HG03469 (cell line): ENCODE data around the gene CNTNAP2.

ENCODE experiments used
- ATAC-seq: cut with Tn5 transposase; IDR thresholded peaks from one replicate; pipeline ENCODE4 v1.9.1; 2021; ENCODE audit warnings: mild to moderate bottlenecking, moderate library complexity, moderate number of reproducible peaks; ENCODE audit not compliant: unreplicated experiment

The CNTNAP2 gene

DNA sequence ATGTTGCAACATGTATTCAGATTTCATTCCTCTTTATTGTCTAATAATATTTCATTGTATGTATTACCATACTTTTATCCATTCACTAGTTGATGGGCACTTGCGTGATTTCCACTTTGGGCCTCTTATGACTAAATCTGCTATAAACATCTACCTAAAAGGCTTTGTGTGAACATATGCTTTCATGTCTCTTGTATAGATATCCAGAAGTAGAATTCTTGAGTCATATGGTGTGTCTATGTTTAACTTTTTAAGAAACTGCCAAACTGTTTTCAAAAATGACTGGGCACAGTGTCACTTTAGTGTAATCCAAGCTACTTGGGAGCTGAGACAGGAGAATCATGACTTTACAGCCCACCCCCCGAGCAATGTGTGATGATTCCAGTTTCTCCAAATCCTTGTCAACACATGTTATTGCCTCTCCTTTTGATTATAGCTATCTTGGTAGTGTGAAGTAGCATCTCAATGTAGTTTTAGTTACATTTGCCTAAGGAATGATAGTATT, 1855.1 kb downstream of the CNTNAP2 start:
- no peak for ATAC-seq

DNA sequence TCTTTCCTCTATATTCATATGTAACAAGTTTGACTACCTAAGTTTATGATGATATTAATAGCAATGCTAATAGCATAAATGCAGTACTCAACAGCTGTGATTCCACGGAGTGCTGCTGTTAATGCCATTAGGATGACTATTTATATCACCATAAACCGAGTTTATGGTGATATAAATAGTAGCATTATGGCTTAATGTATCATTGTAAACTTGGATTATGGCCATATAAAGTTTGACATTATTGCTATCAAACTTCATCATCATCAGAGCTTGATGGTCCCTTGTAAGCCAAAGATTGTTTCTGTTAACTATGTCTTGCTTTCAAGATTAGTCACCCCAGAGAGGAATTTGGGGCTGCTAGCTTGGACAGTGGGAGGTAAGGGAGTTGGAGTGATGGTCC, 1861.6 kb downstream of the CNTNAP2 start:
- ATAC-seq: no peak

DNA sequence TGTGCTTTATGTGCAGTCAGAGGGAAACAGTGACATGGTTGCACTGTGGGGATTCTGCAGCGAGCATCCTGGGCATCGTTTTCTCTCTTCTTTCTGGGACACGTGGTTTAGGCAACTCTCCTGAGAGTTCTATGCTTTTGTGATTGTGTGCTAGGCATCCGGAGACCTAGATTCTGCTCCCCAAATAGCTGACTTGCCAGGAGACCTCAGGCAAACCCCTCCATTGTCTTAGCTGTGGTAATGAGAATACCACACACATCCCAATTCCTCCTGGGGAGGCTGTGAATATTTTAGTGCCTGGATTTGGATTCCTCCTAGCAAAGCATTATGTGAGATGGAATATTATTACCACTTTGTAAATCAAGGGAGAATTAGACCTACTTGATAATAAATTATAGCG, 1862.0 kb downstream of the CNTNAP2 start:
- no peak for ATAC-seq

GRCh38 chr7:147980826-147981813, 1864.5 kb downstream of the CNTNAP2 start:
- ATAC-seq: peak; percentile 90

- ATAC-seq: no peak
Observed at GRCh38 chr7:147982307-147982706, 1865.7 kb downstream of the CNTNAP2 start.

DNA sequence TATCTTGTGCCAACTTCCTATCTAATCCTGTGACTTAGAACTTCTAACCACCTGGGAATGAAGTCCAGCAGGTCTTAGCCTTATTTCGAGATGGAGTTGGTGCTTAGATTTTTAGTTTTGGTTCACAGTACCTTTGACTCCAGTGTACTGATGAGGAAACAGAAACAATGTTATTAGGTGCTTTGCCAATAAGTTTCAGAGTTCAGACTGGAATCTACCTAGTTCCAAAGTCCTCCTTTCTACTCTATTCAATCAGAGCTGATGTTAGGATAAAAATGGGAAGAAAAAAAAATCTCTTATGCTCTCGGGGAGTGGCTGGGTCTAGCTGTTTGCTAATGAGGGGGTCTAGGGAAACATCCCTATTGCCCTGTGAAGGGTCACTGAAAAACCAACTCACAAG, 1867.7 kb downstream of the CNTNAP2 start:
- ATAC-seq: no peak

- ATAC-seq: no peak
Observed at GRCh38 chr7:147990079-147990478, 1873.5 kb downstream of the CNTNAP2 start.

- ATAC-seq: no peak
Observed at GRCh38 chr7:147990942-147991341, 1874.3 kb downstream of the CNTNAP2 start.

GRCh38 chr7:147992698-147993097, 1876.1 kb downstream of the CNTNAP2 start:
- ATAC-seq: no peak

DNA sequence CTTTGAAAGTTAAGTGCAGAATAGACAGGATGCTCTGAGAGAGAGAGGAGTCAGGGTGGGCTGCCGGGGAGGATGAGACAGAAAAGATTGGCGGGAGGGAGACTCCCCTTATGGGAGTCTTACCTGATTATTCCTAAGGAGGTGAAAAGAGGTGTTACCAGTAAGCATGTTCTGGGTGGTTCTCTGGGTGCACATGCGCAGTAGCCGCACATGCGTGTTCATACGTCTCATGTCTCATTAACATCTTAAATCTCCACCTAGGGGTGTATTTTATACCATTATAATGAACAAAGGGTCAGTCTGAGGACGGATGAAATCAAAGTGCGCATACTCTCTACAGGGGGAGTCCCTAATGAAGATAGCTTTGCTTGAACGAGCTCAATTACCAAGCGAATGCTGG, 1881.0 kb downstream of the CNTNAP2 start:
- ATAC-seq: no peak

DNA sequence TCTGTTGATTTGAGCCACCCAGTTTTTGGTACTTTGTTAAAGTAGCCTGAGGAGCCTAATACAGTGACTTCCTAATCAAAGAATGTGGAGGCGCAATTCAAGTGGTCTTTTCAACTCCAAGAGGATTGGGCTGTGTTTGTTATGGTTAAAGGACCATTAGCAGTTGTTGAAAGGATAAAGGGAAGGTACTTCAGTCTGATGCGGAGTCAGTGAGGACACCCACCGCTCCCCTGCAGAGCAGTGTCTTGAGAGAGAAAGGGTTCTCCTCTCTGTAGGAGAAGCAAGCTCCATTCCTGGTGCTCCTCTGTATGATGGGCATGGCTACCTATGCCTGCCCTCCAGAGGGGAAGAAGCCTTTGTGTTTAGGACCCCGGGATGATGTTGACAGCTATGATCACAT, 1883.4 kb downstream of the CNTNAP2 start:
- no peak for ATAC-seq

DNA sequence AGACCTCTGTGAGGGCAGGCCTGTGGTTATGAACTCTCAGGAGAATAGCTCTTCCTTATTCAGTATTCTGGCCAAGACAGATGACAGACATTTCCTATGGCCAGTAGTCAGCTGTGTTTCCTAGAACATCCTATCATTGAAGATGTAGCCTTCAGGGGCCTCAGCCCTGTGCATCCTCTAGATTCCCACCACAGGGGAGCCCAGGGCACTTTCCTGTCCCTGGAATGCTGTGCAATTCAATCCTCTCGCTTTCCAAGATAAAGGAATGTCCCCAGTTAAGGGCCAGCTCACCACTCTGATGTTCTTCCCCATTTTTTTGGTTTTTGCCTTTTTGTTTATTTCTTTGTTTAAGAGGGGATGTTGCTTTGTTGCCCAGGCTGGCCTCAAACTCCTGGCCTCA, 1895.2 kb downstream of the CNTNAP2 start:
- ATAC-seq: no peak

DNA sequence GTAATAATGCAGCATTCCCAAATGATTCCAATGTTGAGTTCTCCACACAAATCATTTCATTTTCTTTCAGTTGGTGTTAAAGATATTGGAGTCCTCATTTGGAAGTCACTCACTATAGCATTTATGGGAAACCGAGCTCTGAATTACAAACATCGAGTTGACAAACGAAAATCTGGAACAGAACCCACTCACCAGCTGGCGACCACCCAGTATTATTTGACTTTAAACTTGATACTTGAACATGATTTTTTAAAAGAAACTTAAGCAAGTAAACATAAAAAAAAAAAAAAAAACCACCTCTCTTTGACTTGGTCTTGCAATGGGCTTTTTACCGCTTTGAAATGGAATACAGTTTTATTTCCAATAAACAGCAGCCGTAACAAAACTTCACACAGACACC, 1897.4 kb downstream of the CNTNAP2 start:
- no peak for ATAC-seq

- no peak for ATAC-seq
Observed at GRCh38 chr7:148014541-148014940, 1897.9 kb downstream of the CNTNAP2 start.

- no peak for ATAC-seq
Observed at GRCh38 chr7:148017126-148017525, 1900.5 kb downstream of the CNTNAP2 start.

DNA sequence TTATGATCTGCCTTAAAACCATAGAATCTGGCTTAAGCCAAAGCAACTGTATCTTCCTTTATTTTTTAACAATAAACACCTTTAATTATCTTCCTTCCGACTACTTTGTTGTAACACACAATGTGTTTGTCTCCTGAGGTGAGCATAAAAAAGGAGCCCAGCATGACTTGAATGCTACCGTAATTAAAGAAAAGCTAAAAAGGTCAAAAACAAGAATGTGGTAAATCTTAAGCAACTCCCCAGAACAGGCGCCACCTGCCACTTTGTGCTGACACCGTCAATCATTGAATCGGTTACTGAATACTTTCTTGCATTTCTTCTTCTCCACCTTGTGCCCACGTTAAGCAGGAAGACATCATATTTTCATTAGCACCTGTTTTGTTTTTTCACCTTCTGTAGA, 1904.1 kb downstream of the CNTNAP2 start:
- no peak for ATAC-seq

- no peak for ATAC-seq
Observed at GRCh38 chr7:148021507-148022045, 1905.0 kb downstream of the CNTNAP2 start.

DNA sequence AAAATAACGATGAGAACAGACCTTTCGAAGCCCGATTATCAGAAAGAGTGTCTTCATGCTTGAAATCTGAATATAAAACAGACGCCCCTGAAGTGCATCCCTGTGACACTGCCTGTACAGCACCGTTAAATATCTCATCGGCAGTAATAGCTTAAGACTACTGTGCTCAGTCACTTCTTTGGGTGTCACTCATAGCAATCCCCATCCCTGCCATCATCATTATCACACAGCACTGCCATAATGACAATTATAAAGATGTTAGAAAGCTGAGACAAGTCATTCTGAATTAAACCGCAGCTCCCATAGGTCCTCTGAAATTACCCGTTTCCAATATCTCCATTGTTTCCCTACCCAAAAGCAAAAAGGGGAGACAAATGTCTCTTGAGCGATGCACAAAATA, 1906.2 kb downstream of the CNTNAP2 start:
- ATAC-seq: no peak

DNA sequence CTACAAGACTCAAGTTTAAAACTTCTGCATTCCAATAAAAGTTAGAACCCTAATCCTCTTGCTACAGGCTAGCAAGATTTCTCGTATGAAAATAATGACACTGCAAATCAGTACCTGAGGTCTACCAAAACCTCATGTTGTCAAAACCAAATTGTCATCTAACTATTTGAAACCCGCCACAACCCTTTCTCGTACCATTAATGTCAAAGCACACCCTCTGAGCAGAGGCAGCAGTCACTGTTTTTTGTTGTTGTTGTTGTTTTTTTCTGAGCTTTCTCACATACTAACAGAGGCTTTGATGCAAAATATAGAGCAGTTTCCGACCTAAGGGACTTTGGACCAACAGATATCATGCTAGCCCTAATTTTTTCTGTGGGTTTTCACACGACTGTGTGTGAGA, 1910.1 kb downstream of the CNTNAP2 start:
- ATAC-seq: no peak

GRCh38 chr7:148028165-148028564, 1911.6 kb downstream of the CNTNAP2 start:
- ATAC-seq: no peak

GRCh38 chr7:148031019-148031418, 1914.4 kb downstream of the CNTNAP2 start:
- no peak for ATAC-seq

- ATAC-seq: no peak
Observed at GRCh38 chr7:148031811-148032210, 1915.2 kb downstream of the CNTNAP2 start.
